B cell (primary cell): ENCODE data around the gene NDC1. TPM values are rescaled to one million over a fixed set of nuclear protein-coding genes. Genes with fewer than 3 reads are reported as not detected.

ENCODE experiments used
- ATAC-seq: fragments of 200-7000 bp; cut with Tn5 transposase; one replicate; pipeline ENCODE4 v1.10.0; 2021; ENCODE audit warnings: low read depth, mild to moderate bottlenecking, moderate number of reproducible peaks, moderate library complexity
- CTCF ChIA-PET: fragments of 350-600 bp; sonication (Branson Sonifier 250); formaldehyde crosslinking; loops from one replicate; lab custom pipeline; 2021; ENCODE audit warnings: antibody characterized with exemption, inconsistent platforms; lab: Charles Lee
- POLR2A ChIA-PET: fragments of 350-600 bp; sonication (Branson Sonifier 250); formaldehyde crosslinking; loops from one replicate; lab custom pipeline; 2021; ENCODE audit warnings: antibody characterized with exemption; lab: Charles Lee
- DNase-seq: peaks from one replicate; pipeline ENCODE4 v3.0.0; 2013
- H2AFZ ChIP-seq: 2 replicates; pipeline ENCODE4 v1.6.1; 2012; ENCODE audit warnings: mild to moderate bottlenecking, low read depth, low read length; ENCODE audit not compliant: insufficient read depth, poor library complexity, severe bottlenecking
- H3K27ac ChIP-seq, 2 donors: 1 replicate in 1 of 2; 2 replicates in 1 of 2; pipeline ENCODE4 v1.5.1; 2012 to 2013; ENCODE audit warnings: low read length in 2 of 2, mild to moderate bottlenecking in 2 of 2, moderate library complexity in 1 of 2
- H3K27me3 ChIP-seq, 4 experiments: fragments of 200-600 bp in 1 of 4; sonication (generic) in 1 of 4; replicated peaks in 1 of 4; 1 replicate in 2 of 4; 2 replicates in 2 of 4; pipeline versions ENCODE4 v1.6.1 to v1.7.0; 2013 to 2016; ENCODE audit warnings: low read length in 3 of 4, mild to moderate bottlenecking in 2 of 4, mixed read lengths in 1 of 4, moderate library complexity in 1 of 4; ENCODE audit not compliant: insufficient read depth in 4 of 4, control insufficient read depth in 3 of 4; ENCODE audit errors: control extremely low read depth in 1 of 4
- H3K36me3 ChIP-seq, 2 experiments: replicated peaks in 1 of 2; 1 replicate in 1 of 2; 2 replicates in 1 of 2; pipeline versions ENCODE4 v1.6.1 to v1.7.1; 2013; ENCODE audit warnings: low read length in 1 of 2; ENCODE audit not compliant: insufficient read depth in 2 of 2, control insufficient read depth in 1 of 2; ENCODE audit errors: control extremely low read depth in 1 of 2, extremely low read depth in 1 of 2
- H3K4me1 ChIP-seq, 2 donors: fragments of 200-600 bp in 1 of 2; sonication (generic) in 1 of 2; 1 replicate in 1 of 2; 2 replicates in 1 of 2; pipeline versions ENCODE4 v1.5.1 to v1.6.1; 2013 to 2017; ENCODE audit warnings: low read length in 2 of 2; ENCODE audit not compliant: control insufficient read depth in 2 of 2, insufficient read depth in 2 of 2
- H3K4me2 ChIP-seq: replicated peaks from 2 replicates; pipeline ENCODE3; 2012; ENCODE audit warnings: mild to moderate bottlenecking, low read depth, low read length; ENCODE audit not compliant: poor library complexity, severe bottlenecking
- H3K4me3 ChIP-seq, 5 experiments: fragments of 200-600 bp in 1 of 5; sonication (generic) in 1 of 5; 1 replicate in 3 of 5; 2 replicates in 2 of 5; pipeline versions ENCODE4 v1.5.1 to v1.7.0; 2011 to 2016; ENCODE audit warnings: low read length in 4 of 5, mild to moderate bottlenecking in 4 of 5, low read depth in 2 of 5, control low read depth in 1 of 5, moderate library complexity in 1 of 5; ENCODE audit not compliant: insufficient read depth in 1 of 5; ENCODE audit errors: control extremely low read depth in 1 of 5, extremely low read depth in 1 of 5
- H3K79me2 ChIP-seq: fragments of 200-600 bp; sonication (generic); one replicate; pipeline ENCODE4 v1.6.0; 2016; ENCODE audit warnings: low read length; ENCODE audit not compliant: control insufficient read depth, insufficient read depth
- H3K9ac ChIP-seq: fragments of 200-600 bp; sonication (generic); 2 replicates; pipeline ENCODE4 v1.6.1; 2017; ENCODE audit warnings: mild to moderate bottlenecking, low read length, moderate library complexity
- H3K9me3 ChIP-seq, 3 donors: one replicate each; pipeline versions ENCODE4 v1.6.1 to v1.7.1; 2013; ENCODE audit warnings: low read length in 2 of 3; ENCODE audit not compliant: control insufficient read depth in 2 of 3, insufficient read depth in 1 of 3; ENCODE audit errors: control extremely low read depth in 1 of 3
- H4K20me1 ChIP-seq: 2 replicates; pipeline ENCODE4 v1.6.0; 2012; ENCODE audit warnings: mild to moderate bottlenecking, low read length; ENCODE audit not compliant: insufficient read depth, control insufficient read depth, poor library complexity, severe bottlenecking
- H3K27ac Mint-ChIP-seq: one replicate; pipeline ENCODE4 v1.8.0; 2021; ENCODE audit warnings: mixed read lengths
- H3K27me3 Mint-ChIP-seq: one replicate; pipeline ENCODE4 v1.8.0; 2021; ENCODE audit warnings: mixed read lengths
- H3K4me1 Mint-ChIP-seq: one replicate; pipeline ENCODE4 v1.8.0; 2021; ENCODE audit warnings: mixed read lengths
- H3K4me3 Mint-ChIP-seq: one replicate; pipeline ENCODE4 v1.8.0; 2021; ENCODE audit warnings: mixed read lengths
- H3K9me3 Mint-ChIP-seq: one replicate; pipeline ENCODE4 v1.8.0; 2022; ENCODE audit warnings: mixed read lengths; ENCODE audit not compliant: insufficient read depth
- EZH2 ChIP-seq: IDR thresholded peaks from 2 replicates; pipeline ENCODE4 v1.6.1; 2012; ENCODE audit warnings: borderline replicate concordance, low read depth, mild to moderate bottlenecking, moderate library complexity, low read length; ENCODE audit not compliant: insufficient read depth, poor library complexity, severe bottlenecking
- WGBS: methylation state at CpG from one replicate; pipeline ENCODE4 v1.1.5; 2013; ENCODE audit warnings: missing lambda C conversion rate; ENCODE audit not compliant: insufficient coverage; 5-methylcytosine and 5-hydroxymethylcytosine counted together
- intact Hi-C: fragments of 100-400 bp; cut with micrococcal nuclease; formaldehyde crosslinking; loops from one replicate; pipeline ENCODE4 v1.10.0; 2022
- polyA plus RNA-seq: library from polyadenylated mRNA; depleted of rRNA; stranded (reverse); fragments of >200 nt; gene quantifications from 2 replicates; pipeline ENCODE4 v1.2.3, GENCODE V29; 2012
- total RNA-seq, 2 donors: library from RNA; stranded (reverse); fragments of 120-200 nt in 1 of 2; gene quantifications; 1 replicate in 1 of 2; 2 replicates in 1 of 2; pipeline versions ENCODE4 v1.2.3 to v1.2.4, GENCODE V29; 2013 to 2022
- TF ChIP-seq, protein P1 (sequence below): fragments of 200-600 bp; IDR thresholded peaks from one replicate; pipeline ENCODE4 v1.8.0; 2022; ENCODE audit warnings: antibody characterized with exemption, mild to moderate bottlenecking

NDC1 gene
- total and polyA plus RNA-seq, 2 donors (not counting 1 experiment from before 2014, with no cell fraction given) = 5.0 to 12.0 TPM

GRCh38 chr1:53799141-53799540 lies 39.0 kb downstream of the NDC1 start:
- H3K27me3 Mint-ChIP-seq = no peaks in the 10 kb centered on the region
- no peak overlapping the region for H3K4me3 ChIP-seq
- H3K27ac ChIP-seq = no peak overlapping the region
- no peaks in the 10 kb centered on the region for H3K9me3 ChIP-seq
- peaks cover 0 to 34% of the 10 kb centered on the region in 2 experiments for H3K36me3 ChIP-seq
- intact Hi-C loops = no loop called here
- DNase-seq (no peak), ATAC-seq (no peak)
- no peaks in the 10 kb centered on the region for H3K4me1 Mint-ChIP-seq
- no peak for TF ChIP-seq EZH2
- TF ChIP-seq, protein P1, sequence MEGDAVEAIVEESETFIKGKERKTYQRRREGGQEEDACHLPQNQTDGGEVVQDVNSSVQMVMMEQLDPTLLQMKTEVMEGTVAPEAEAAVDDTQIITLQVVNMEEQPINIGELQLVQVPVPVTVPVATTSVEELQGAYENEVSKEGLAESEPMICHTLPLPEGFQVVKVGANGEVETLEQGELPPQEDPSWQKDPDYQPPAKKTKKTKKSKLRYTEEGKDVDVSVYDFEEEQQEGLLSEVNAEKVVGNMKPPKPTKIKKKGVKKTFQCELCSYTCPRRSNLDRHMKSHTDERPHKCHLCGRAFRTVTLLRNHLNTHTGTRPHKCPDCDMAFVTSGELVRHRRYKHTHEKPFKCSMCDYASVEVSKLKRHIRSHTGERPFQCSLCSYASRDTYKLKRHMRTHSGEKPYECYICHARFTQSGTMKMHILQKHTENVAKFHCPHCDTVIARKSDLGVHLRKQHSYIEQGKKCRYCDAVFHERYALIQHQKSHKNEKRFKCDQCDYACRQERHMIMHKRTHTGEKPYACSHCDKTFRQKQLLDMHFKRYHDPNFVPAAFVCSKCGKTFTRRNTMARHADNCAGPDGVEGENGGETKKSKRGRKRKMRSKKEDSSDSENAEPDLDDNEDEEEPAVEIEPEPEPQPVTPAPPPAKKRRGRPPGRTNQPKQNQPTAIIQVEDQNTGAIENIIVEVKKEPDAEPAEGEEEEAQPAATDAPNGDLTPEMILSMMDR = no peak
- H4K20me1 ChIP-seq = no peaks in the 10 kb centered on the region
- H3K27ac Mint-ChIP-seq = no peak overlapping the region
- ChIA-PET CTCF (no interaction called here), POLR2A (no interaction called here)
- no peaks in the 10 kb centered on the region for H3K79me2 ChIP-seq
- H3K9me3 Mint-ChIP-seq = no peaks in the 10 kb centered on the region
- H3K9ac ChIP-seq = no peak overlapping the region
- WGBS = no CpG with 5 or more reads among the region's 1 CpG
- H3K4me3 Mint-ChIP-seq = no peak overlapping the region
- H3K4me2 ChIP-seq = no peak overlapping the region
- H3K27me3 ChIP-seq = no peaks in the 10 kb centered on the region
- H3K4me1 ChIP-seq = no peaks in the 10 kb centered on the region
- no peak overlapping the region for H2AFZ ChIP-seq

DNA sequence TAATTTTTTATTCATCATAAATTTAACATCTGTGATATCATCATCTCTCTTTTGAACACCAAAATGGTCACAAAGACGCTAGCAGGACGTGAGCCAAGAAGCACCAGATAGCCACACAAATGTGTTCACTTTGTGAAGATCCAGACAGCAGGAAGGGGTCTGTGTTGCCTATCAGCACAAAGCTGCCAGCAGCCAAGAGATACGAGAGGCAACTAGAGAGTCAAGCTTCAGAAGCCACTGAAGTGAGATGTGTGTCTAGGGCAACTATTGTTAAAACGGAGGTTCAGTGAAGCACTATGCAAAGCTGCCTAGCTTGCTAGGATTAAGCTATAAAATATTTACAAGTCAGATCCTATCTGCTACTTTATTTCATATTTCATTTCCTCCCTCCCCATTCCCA lies 45.3 kb downstream of the NDC1 start:
- H3K36me3 ChIP-seq = peaks cover 3 to 32% of the 10 kb centered on the region in 2 experiments
- CTCF ChIA-PET = no interaction called here
- ATAC-seq = no peak
- no peak overlapping the region for H3K4me3 ChIP-seq
- H3K9me3 ChIP-seq = no peaks in the 10 kb centered on the region
- no peaks in the 10 kb centered on the region for H3K27me3 ChIP-seq
- no peaks in the 10 kb centered on the region for H3K79me2 ChIP-seq
- Mint-ChIP-seq H3K4me3 (no peak overlapping the region), H3K27ac (no peak overlapping the region), H3K4me1 (no peaks in the 10 kb centered on the region), H3K27me3 (no peaks in the 10 kb centered on the region), H3K9me3 (no peaks in the 10 kb centered on the region)
- 96% methylated on average over 3 of the region's 4 CpGs for WGBS
- H3K27ac ChIP-seq = no peak overlapping the region
- H3K9ac ChIP-seq = no peak overlapping the region
- intact Hi-C loops = no loop called here
- TF ChIP-seq, protein P1 = no peak
- TF ChIP-seq EZH2 = no peak
- H2AFZ ChIP-seq = no peak overlapping the region
- no peak for DNase-seq
- H3K4me1 ChIP-seq = no peaks in the 10 kb centered on the region
- H3K4me2 ChIP-seq = no peak overlapping the region
- POLR2A ChIA-PET = no interaction called here
- H4K20me1 ChIP-seq = no peaks in the 10 kb centered on the region
